Esophagus muscularis mucosa (tissue), 4 donors: Measurements from ENCODE around the gene NTN1. TPM values are rescaled to one million over a fixed set of nuclear protein-coding genes. Genes with fewer than 3 reads are reported as not detected.

Source experiments
- DNase-seq: peaks from one replicate; pipeline ENCODE4 v3.0.0-alpha.2; 2017; ENCODE audit errors: extremely low spot score
- H3K27ac ChIP-seq, 4 donors: fragments of 200-600 bp; sonication (generic); replicated peaks in 1 of 4; 1 replicate in 3 of 4; 2 replicates in 1 of 4; pipeline ENCODE4 v1.5.1; 2016 to 2019; ENCODE audit warnings: mild to moderate bottlenecking in 1 of 4
- H3K27me3 ChIP-seq, 4 donors: fragments of 200-600 bp; sonication (generic); one replicate each; pipeline versions ENCODE4 v1.5.1 to v1.6.0; 2016 to 2019
- H3K36me3 ChIP-seq, 4 donors: fragments of 200-600 bp; sonication (generic); one replicate each; pipeline ENCODE4 v1.5.1; 2016 to 2019
- H3K4me1 ChIP-seq, 4 donors: fragments of 200-600 bp; sonication (generic); one replicate each; pipeline ENCODE4 v1.5.1; 2016 to 2019
- H3K4me3 ChIP-seq, 4 donors: fragments of 200-600 bp; sonication (generic); 1 replicate in 2 of 4; 2 replicates in 2 of 4; pipeline ENCODE4 v1.5.1; 2016 to 2019; ENCODE audit warnings: mild to moderate bottlenecking in 4 of 4, moderate library complexity in 1 of 4
- H3K9me3 ChIP-seq, 4 donors: fragments of 200-600 bp; sonication (generic); 1 replicate in 3 of 4; 2 replicates in 1 of 4; pipeline ENCODE4 v1.5.1; 2016 to 2019
- EP300 ChIP-seq: sonication (generic); formaldehyde crosslinking; IDR thresholded peaks from one replicate; pipeline ENCODE4 v1.6.1; 2017; ENCODE audit warnings: antibody characterized with exemption
- POLR2A ChIP-seq: fragments of 450-650 bp; IDR thresholded peaks from one replicate; pipeline ENCODE4 v1.6.1; 2017; ENCODE audit warnings: antibody characterized with exemption, moderate library complexity, mild to moderate bottlenecking, low read depth
- POLR2AphosphoS5 ChIP-seq, 2 donors: sonication (generic); formaldehyde crosslinking; IDR thresholded peaks; one replicate each; pipeline ENCODE4 v1.6.1; 2017; ENCODE audit warnings: antibody characterized with exemption in 2 of 2
- WGBS: methylation state at CpG from one replicate; pipeline ENCODE4 v1.1.5; 2018; 5-methylcytosine and 5-hydroxymethylcytosine counted together
- intact Hi-C: fragments of 100-400 bp; cut with DNase I; formaldehyde crosslinking; loops from one replicate; pipeline ENCODE4 v1.15.1; 2023
- total RNA-seq, 4 donors: library from RNA; depleted of rRNA; stranded (reverse); fragments of >200 nt; gene quantifications; one replicate each; pipeline versions ENCODE4 v1.1.0 to v1.2.1, GENCODE V29; 2016
- TF ChIP-seq, protein P1 (sequence below), 3 experiments: fragments of 200-600 bp in 2 of 3; fragments of 450-650 bp in 1 of 3; sonication (generic) in 2 of 3; IDR thresholded peaks; one replicate each; pipeline ENCODE4 v1.5.1; 2017 to 2019; ENCODE audit warnings: antibody characterized with exemption in 3 of 3, mild to moderate bottlenecking in 2 of 3, moderate library complexity in 1 of 3

NTN1 gene
- total RNA-seq, 4 donors from 2014 or later = 69.3 to 179 (median 117) TPM

GRCh38 chr17:9124554-9124935, 103.2 kb downstream of the NTN1 start:
- Histone ChIP-seq H3K27me3 (no peaks in the 10 kb centered on the region), H3K36me3 (no peaks in the 10 kb centered on the region), H3K27ac (peak overlapping the region in 2 of 4 donors; percentile 2 to 36), H3K4me1 (peaks cover 0 to 38% (median 17%) of the 10 kb centered on the region in 4 donors), H3K9me3 (no peaks in the 10 kb centered on the region), H3K4me3 (no peak overlapping the region)
- DNase-seq = no peak
- 83% methylated on average over 6 of the region's 10 CpGs for WGBS
- TF ChIP-seq POLR2A = no peak
- TF ChIP-seq, protein P1, sequence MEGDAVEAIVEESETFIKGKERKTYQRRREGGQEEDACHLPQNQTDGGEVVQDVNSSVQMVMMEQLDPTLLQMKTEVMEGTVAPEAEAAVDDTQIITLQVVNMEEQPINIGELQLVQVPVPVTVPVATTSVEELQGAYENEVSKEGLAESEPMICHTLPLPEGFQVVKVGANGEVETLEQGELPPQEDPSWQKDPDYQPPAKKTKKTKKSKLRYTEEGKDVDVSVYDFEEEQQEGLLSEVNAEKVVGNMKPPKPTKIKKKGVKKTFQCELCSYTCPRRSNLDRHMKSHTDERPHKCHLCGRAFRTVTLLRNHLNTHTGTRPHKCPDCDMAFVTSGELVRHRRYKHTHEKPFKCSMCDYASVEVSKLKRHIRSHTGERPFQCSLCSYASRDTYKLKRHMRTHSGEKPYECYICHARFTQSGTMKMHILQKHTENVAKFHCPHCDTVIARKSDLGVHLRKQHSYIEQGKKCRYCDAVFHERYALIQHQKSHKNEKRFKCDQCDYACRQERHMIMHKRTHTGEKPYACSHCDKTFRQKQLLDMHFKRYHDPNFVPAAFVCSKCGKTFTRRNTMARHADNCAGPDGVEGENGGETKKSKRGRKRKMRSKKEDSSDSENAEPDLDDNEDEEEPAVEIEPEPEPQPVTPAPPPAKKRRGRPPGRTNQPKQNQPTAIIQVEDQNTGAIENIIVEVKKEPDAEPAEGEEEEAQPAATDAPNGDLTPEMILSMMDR (IDR thresholded peaks at IDR 0.05) = no peak
- no peak for TF ChIP-seq POLR2AphosphoS5 (IDR thresholded peaks at IDR 0.05)
- no peak for TF ChIP-seq EP300
- intact Hi-C loops = no loop called here

GRCh38 chr17:9125722-9126121, 104.4 kb downstream of the NTN1 start:
- H3K9me3 ChIP-seq = no peaks in the 10 kb centered on the region
- TF ChIP-seq, protein P1 (IDR thresholded peaks at IDR 0.05) = no peak
- TF ChIP-seq EP300 = no peak
- no peak for TF ChIP-seq POLR2AphosphoS5 (IDR thresholded peaks at IDR 0.05)
- TF ChIP-seq POLR2A = no peak
- no peak overlapping the region for H3K4me3 ChIP-seq
- H3K36me3 ChIP-seq = peaks cover 0 to 3% (median 0%) of the 10 kb centered on the region in 4 donors
- intact Hi-C loops = no loop called here
- no peak for DNase-seq
- no peak overlapping the region for H3K27ac ChIP-seq
- WGBS = 91% methylated on average over 8 of the region's 8 CpGs
- no peaks in the 10 kb centered on the region for H3K27me3 ChIP-seq
- peaks cover 0 to 32% (median 18%) of the 10 kb centered on the region in 4 donors for H3K4me1 ChIP-seq

DNA sequence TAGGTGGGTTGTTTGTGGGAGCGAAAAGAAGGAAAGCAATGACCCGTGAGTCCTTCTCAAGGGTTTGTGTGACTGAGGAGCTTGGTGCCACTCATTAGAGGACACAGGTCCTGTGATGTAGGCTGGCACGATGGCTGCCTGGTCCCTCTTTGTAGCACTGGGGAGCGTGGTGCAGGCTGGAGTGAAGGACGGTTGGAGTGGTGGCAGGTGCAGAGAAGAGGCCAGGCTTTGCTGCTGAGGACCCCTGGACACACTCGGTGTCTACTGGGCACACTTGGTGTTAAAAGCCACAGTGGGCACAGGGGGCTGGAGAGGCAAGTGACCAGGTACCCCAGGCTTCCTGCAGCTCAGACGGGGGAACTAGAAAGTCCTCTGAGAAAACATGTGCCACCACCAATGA, 106.0 kb downstream of the NTN1 start:
- no peak overlapping the region for H3K27ac ChIP-seq
- no peak for DNase-seq
- H3K4me1 ChIP-seq = peaks cover 0 to 26% (median 14%) of the 10 kb centered on the region in 4 donors
- peaks cover 0 to 3% (median 0%) of the 10 kb centered on the region in 4 donors for H3K36me3 ChIP-seq
- H3K27me3 ChIP-seq = no peaks in the 10 kb centered on the region
- H3K4me3 ChIP-seq = no peak overlapping the region
- intact Hi-C loops = no loop called here
- WGBS = 95% methylated on average over 7 of the region's 7 CpGs
- no peak for TF ChIP-seq POLR2AphosphoS5 (IDR thresholded peaks at IDR 0.05)
- no peak for TF ChIP-seq EP300
- TF ChIP-seq, protein P1 (IDR thresholded peaks at IDR 0.05) = no peak
- TF ChIP-seq POLR2A = no peak
- no peaks in the 10 kb centered on the region for H3K9me3 ChIP-seq

DNA sequence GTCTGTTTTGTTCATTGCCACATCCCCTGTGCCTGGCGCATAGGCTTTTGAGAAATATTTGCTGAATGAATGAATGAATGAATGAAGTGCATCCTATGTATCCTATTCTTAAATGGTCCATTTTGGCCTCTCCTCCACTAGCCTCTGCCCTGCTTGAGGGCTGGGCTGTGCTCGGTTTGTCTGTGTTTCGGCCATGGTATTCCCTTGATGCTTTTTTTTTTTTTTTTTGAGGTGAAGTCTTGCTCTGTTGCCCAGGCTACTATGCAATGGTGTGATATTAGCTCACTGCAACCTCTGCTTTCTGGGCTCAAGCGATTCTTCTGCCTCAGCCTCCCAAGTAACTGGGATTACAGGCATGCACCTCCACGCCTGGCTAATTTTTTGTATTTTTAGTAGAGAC, 110.1 kb downstream of the NTN1 start:
- intact Hi-C loops = no loop called here
- no peak for DNase-seq

More for the DNA sequence above, 110.1 kb downstream of the NTN1 start:
- 66% methylated on average over 5 of the region's 5 CpGs for WGBS
- Histone ChIP-seq H3K36me3 (peaks cover 0 to 8% (median 0%) of the 10 kb centered on the region in 4 donors), H3K4me3 (no peak overlapping the region), H3K9me3 (no peaks in the 10 kb centered on the region), H3K27ac (no peak overlapping the region), H3K27me3 (no peaks in the 10 kb centered on the region), H3K4me1 (peaks cover 0 to 33% (median 15%) of the 10 kb centered on the region in 4 donors)
- TF ChIP-seq POLR2AphosphoS5 (IDR thresholded peaks at IDR 0.05) (no peak), EP300 (no peak), POLR2A (no peak)
- TF ChIP-seq, protein P1 (IDR thresholded peaks at IDR 0.05) = no peak
